Gastrocnemius medialis (tissue), 4 donors: ENCODE measurements around the gene KDM2B. TPM values are rescaled to one million over a fixed set of nuclear protein-coding genes. Genes with fewer than 3 reads are reported as not detected.

Experiments
- ATAC-seq, 2 donors: fragments of 150-250 bp; one replicate each; pipeline ENCODE4 v1.9.1; 2016
- DNase-seq, 2 donors: peaks; one replicate each; pipeline ENCODE4 v3.0.0-alpha.2; 2019
- H3K27ac ChIP-seq, 4 donors: fragments of 200-600 bp; sonication (generic); 1 replicate in 1 of 4; 2 replicates in 3 of 4; pipeline ENCODE4 v1.5.1; 2016 to 2018; ENCODE audit warnings: mild to moderate bottlenecking in 2 of 4, moderate library complexity in 1 of 4
- H3K27me3 ChIP-seq, 3 donors: fragments of 200-600 bp; sonication (generic) in 2 of 3; 1 replicate in 1 of 3; 2 replicates in 2 of 3; pipeline versions ENCODE4 v1.5.1 to v1.6.0; 2016 to 2019; ENCODE audit warnings: mild to moderate bottlenecking in 1 of 3, moderate library complexity in 1 of 3
- H3K36me3 ChIP-seq, 2 donors: fragments of 200-600 bp; sonication (generic) in 1 of 2; one replicate each; pipeline ENCODE4 v1.5.1; 2017 to 2018
- H3K4me1 ChIP-seq, 2 donors: fragments of 200-600 bp; sonication (generic) in 1 of 2; one replicate each; pipeline ENCODE4 v1.5.1; 2016 to 2017; ENCODE audit warnings: mild to moderate bottlenecking in 2 of 2
- H3K4me3 ChIP-seq, 4 donors: fragments of 200-600 bp; sonication (generic) in 3 of 4; 1 replicate in 1 of 4; 2 replicates in 3 of 4; pipeline ENCODE4 v1.5.1; 2016 to 2019; ENCODE audit warnings: mild to moderate bottlenecking in 2 of 4
- H3K9me3 ChIP-seq, 3 donors: fragments of 200-600 bp; sonication (generic) in 2 of 3; 1 replicate in 1 of 3; 2 replicates in 2 of 3; pipeline ENCODE4 v1.5.1; 2016 to 2019
- CTCF ChIP-seq, 5 experiments: fragments of 450-650 bp in 3 of 5; fragments of 200-600 bp in 2 of 5; sonication (generic) in 2 of 5; IDR thresholded peaks in 4 of 5; conservative IDR thresholded peaks in 1 of 5; 1 replicate in 4 of 5; 2 replicates in 1 of 5; pipeline ENCODE4 v1.5.1; 2016 to 2019; ENCODE audit warnings: antibody characterized with exemption in 5 of 5, mild to moderate bottlenecking in 3 of 5, moderate library complexity in 3 of 5
- POLR2A ChIP-seq, 2 donors: fragments of 450-650 bp; IDR thresholded peaks; one replicate each; pipeline ENCODE4 v1.6.1; 2017; ENCODE audit warnings: antibody characterized with exemption in 2 of 2, mild to moderate bottlenecking in 2 of 2, moderate library complexity in 2 of 2
- in situ Hi-C, 4 donors: fragments of 200-750 bp; cut with MboI; loops; one replicate each; pipeline versions ENCODE4 v1.15.0 to v1.8.0; 2017; ENCODE audit warnings: low sequenced_read_pairs in 4 of 4
- intact Hi-C: fragments of 100-400 bp; cut with DNase I; formaldehyde crosslinking; loops from one replicate; pipeline ENCODE4 v1.15.1; 2023; ENCODE audit warnings: low total_unique reads
- total RNA-seq, 4 donors: library from RNA; depleted of rRNA; stranded (reverse); fragments of >200 nt; gene quantifications; one replicate each; pipeline versions ENCODE4 v1.1.0 to v1.2.3, GENCODE V29; 2016

The KDM2B gene
- total RNA-seq, 4 donors from 2014 or later, result 4.8 to 9.4 (median 8.3) TPM

GRCh38 chr12:121570467-121571283 is 10.1 kb downstream of the KDM2B start:
- peak; percentile 39 to 57 for ATAC-seq

GRCh38 chr12:121568971-121569751 is 11.7 kb downstream of the KDM2B start:
- no peaks in the 10 kb centered on the region for H3K36me3 ChIP-seq
- TF ChIP-seq CTCF (IDR thresholded peaks at IDR 0.05 in 4 of 5, conservative IDR thresholded peaks at IDR 0.05 in 1 of 5) (no peak), POLR2A (IDR thresholded peaks at IDR 0.05) (no peak)
- H3K4me1 ChIP-seq, result peaks cover 15 to 27% of the 10 kb centered on the region in 2 donors
- in situ Hi-C loops, result loop anchor here in 1 of 4 donors (10.0 kb wide), 1 partner anchor 106 kb away; no protein-coding TSS in a partner anchor
- peak overlapping the region; percentile 70 to 73 (median 72) for H3K27ac ChIP-seq
- DNase-seq (peak in 1 of 2 donors; percentile 41), ATAC-seq (peak; percentile 57 to 70)
- no peaks in the 10 kb centered on the region for H3K9me3 ChIP-seq
- peak overlapping the region in 1 of 4 donors; percentile 6 for H3K4me3 ChIP-seq
- intact Hi-C loops, result no loop called here
- H3K27me3 ChIP-seq, result no peaks in the 10 kb centered on the region

More at GRCh38 chr12:121570467-121571283, 10.1 kb downstream of the KDM2B start:
- H3K4me3 ChIP-seq, result no peak overlapping the region
- H3K27ac ChIP-seq, result peak overlapping the region; percentile 70 to 73 (median 72)
- intact Hi-C loops (no loop called here), in situ Hi-C loops (loop anchor here in 1 of 4 donors (10.0 kb wide), 1 partner anchor 54 kb away; the partner anchor contains the start of gene ORAI1)
- no peaks in the 10 kb centered on the region for H3K9me3 ChIP-seq
- H3K36me3 ChIP-seq, result no peaks in the 10 kb centered on the region
- DNase-seq, result no peak
- H3K4me1 ChIP-seq, result peaks cover 15 to 27% of the 10 kb centered on the region in 2 donors
- no peaks in the 10 kb centered on the region for H3K27me3 ChIP-seq
- TF ChIP-seq CTCF (IDR thresholded peaks at IDR 0.05 in 4 of 5, conservative IDR thresholded peaks at IDR 0.05 in 1 of 5) (no peak), POLR2A (IDR thresholded peaks at IDR 0.05) (no peak)

- TF ChIP-seq CTCF (IDR thresholded peaks at IDR 0.05 in 4 of 5, conservative IDR thresholded peaks at IDR 0.05 in 1 of 5), result no peak
- TF ChIP-seq POLR2A (IDR thresholded peaks at IDR 0.05), result no peak
- Histone ChIP-seq H3K9me3 (no peaks in the 10 kb centered on the region), H3K27me3 (no peaks in the 10 kb centered on the region), H3K27ac (peak overlapping the region; percentile 70 to 73 (median 72)), H3K36me3 (no peaks in the 10 kb centered on the region), H3K4me1 (peaks cover 15 to 27% of the 10 kb centered on the region in 2 donors), H3K4me3 (no peak overlapping the region)
- no peak for ATAC-seq
- in situ Hi-C loops, result loop anchor here in 1 of 4 donors (10.0 kb wide), 1 partner anchor 106 kb away; no protein-coding TSS in a partner anchor
- DNase-seq, result no peak
- intact Hi-C loops, result no loop called here
Observed at GRCh38 chr12:121568518-121568917, 12.3 kb downstream of the KDM2B start.

GRCh38 chr12:121565076-121565475 is 15.7 kb downstream of the KDM2B start:
- in situ Hi-C loops, result loop anchor here in 1 of 4 donors (10.0 kb wide), 1 partner anchor 110 kb away; no protein-coding TSS in a partner anchor
- DNase-seq, result no peak
- no peaks in the 10 kb centered on the region for H3K27me3 ChIP-seq
- TF ChIP-seq CTCF (IDR thresholded peaks at IDR 0.05 in 4 of 5, conservative IDR thresholded peaks at IDR 0.05 in 1 of 5) (no peak), POLR2A (IDR thresholded peaks at IDR 0.05) (no peak)
- H3K4me3 ChIP-seq, result no peak overlapping the region
- H3K36me3 ChIP-seq, result no peaks in the 10 kb centered on the region
- intact Hi-C loops, result no loop called here
- peak overlapping the region in 2 of 4 donors; percentile 11 to 34 for H3K27ac ChIP-seq
- ATAC-seq, result peak in 1 of 2 donors; percentile 15
- peaks cover 13 to 20% of the 10 kb centered on the region in 2 donors for H3K4me1 ChIP-seq
- H3K9me3 ChIP-seq, result no peaks in the 10 kb centered on the region
